ENCODE measurements around the gene C5. TPM values are rescaled to one million over a fixed set of nuclear protein-coding genes. Genes with fewer than 3 reads are reported as not detected.

The C5 gene
- total and polyA plus RNA-seq, 2 donors from 2014 or later: 3.5 to 4.6 TPM

GRCh38 chr9:120980951-120981350 is 69.1 kb downstream of the C5 start:
- FAIRE-seq (no peak), DNase-seq (no peak)
- peaks cover 0 to 2% (median 0%) of the 10 kb centered on the region in 3 donors for H3K4me1 ChIP-seq (ENCODE audit: control insufficient read depth in 2 of 3, insufficient read depth in 2 of 3, low read depth in 1 of 3, low read length in 3 of 3)
- no peak overlapping the region for H3K4me3 ChIP-seq (ENCODE audit: low read length in 3 of 3)
- H3K27ac ChIP-seq (ENCODE audit: low read depth in 2 of 2, low read length in 2 of 2): no peak overlapping the region
- TF ChIP-seq CTCF (IDR thresholded peaks at IDR 0.05; ENCODE audit: borderline replicate concordance, extremely low read depth, insufficient read depth): no peak
- no peak overlapping the region for H3K9ac ChIP-seq (ENCODE audit: low read length in 3 of 3)
- no peaks in the 10 kb centered on the region for H3K27me3 ChIP-seq (ENCODE audit: control insufficient read depth, insufficient read depth, low read length)
- intact Hi-C loops (cut with DNase I): no loop called here
- H3K9me3 ChIP-seq (ENCODE audit: control insufficient read depth in 2 of 3, insufficient read depth in 1 of 3, low read length in 3 of 3): no peaks in the 10 kb centered on the region
- no peaks in the 10 kb centered on the region for H3K36me3 ChIP-seq (ENCODE audit: control insufficient read depth in 2 of 3, insufficient read depth in 3 of 3, low read length in 3 of 3)

GRCh38 chr9:120979797-120980196 is 70.3 kb downstream of the C5 start:
- TF ChIP-seq CTCF (IDR thresholded peaks at IDR 0.05; ENCODE audit: borderline replicate concordance, extremely low read depth, insufficient read depth): no peak
- no peaks in the 10 kb centered on the region for H3K27me3 ChIP-seq (ENCODE audit: control insufficient read depth, insufficient read depth, low read length)
- FAIRE-seq: no peak
- DNase-seq: no peak
- H3K9ac ChIP-seq (ENCODE audit: low read length in 3 of 3): no peak overlapping the region
- no peaks in the 10 kb centered on the region for H3K36me3 ChIP-seq (ENCODE audit: control insufficient read depth in 2 of 3, insufficient read depth in 3 of 3, low read length in 3 of 3)
- H3K9me3 ChIP-seq (ENCODE audit: control insufficient read depth in 2 of 3, insufficient read depth in 1 of 3, low read length in 3 of 3): no peaks in the 10 kb centered on the region
- H3K4me1 ChIP-seq (ENCODE audit: control insufficient read depth in 2 of 3, insufficient read depth in 2 of 3, low read depth in 1 of 3, low read length in 3 of 3): no peaks in the 10 kb centered on the region
- no peak overlapping the region for H3K4me3 ChIP-seq (ENCODE audit: low read length in 3 of 3)
- intact Hi-C loops (cut with DNase I): no loop called here
- no peak overlapping the region for H3K27ac ChIP-seq (ENCODE audit: low read depth in 2 of 2, low read length in 2 of 2)

- no peaks in the 10 kb centered on the region for H3K4me1 ChIP-seq (ENCODE audit: control insufficient read depth in 2 of 3, insufficient read depth in 2 of 3, low read depth in 1 of 3, low read length in 3 of 3)
- TF ChIP-seq CTCF (IDR thresholded peaks at IDR 0.05; ENCODE audit: borderline replicate concordance, extremely low read depth, insufficient read depth): no peak
- no peaks in the 10 kb centered on the region for H3K36me3 ChIP-seq (ENCODE audit: control insufficient read depth in 2 of 3, insufficient read depth in 3 of 3, low read length in 3 of 3)
- intact Hi-C loops (cut with DNase I): no loop called here
- H3K9me3 ChIP-seq (ENCODE audit: control insufficient read depth in 2 of 3, insufficient read depth in 1 of 3, low read length in 3 of 3): no peaks in the 10 kb centered on the region
- FAIRE-seq: no peak
- H3K27me3 ChIP-seq (ENCODE audit: control insufficient read depth, insufficient read depth, low read length): no peaks in the 10 kb centered on the region
- no peak overlapping the region for H3K27ac ChIP-seq (ENCODE audit: low read depth in 2 of 2, low read length in 2 of 2)
- no peak overlapping the region for H3K9ac ChIP-seq (ENCODE audit: low read length in 3 of 3)
- DNase-seq: peak in 1 of 5 donors; percentile 6
- no peak overlapping the region for H3K4me3 ChIP-seq (ENCODE audit: low read length in 3 of 3)
These were observed 71.1 kb downstream of the C5 start for GRCh38 chr9:120978987-120979386.

GRCh38 chr9:120977321-120977720 is 72.8 kb downstream of the C5 start:
- H3K27ac ChIP-seq (ENCODE audit: low read depth in 2 of 2, low read length in 2 of 2): no peak overlapping the region
- no peak for FAIRE-seq
- no peaks in the 10 kb centered on the region for H3K36me3 ChIP-seq (ENCODE audit: control insufficient read depth in 2 of 3, insufficient read depth in 3 of 3, low read length in 3 of 3)
- no peaks in the 10 kb centered on the region for H3K4me1 ChIP-seq (ENCODE audit: control insufficient read depth in 2 of 3, insufficient read depth in 2 of 3, low read depth in 1 of 3, low read length in 3 of 3)
- no peaks in the 10 kb centered on the region for H3K9me3 ChIP-seq (ENCODE audit: control insufficient read depth in 2 of 3, insufficient read depth in 1 of 3, low read length in 3 of 3)
- H3K9ac ChIP-seq (ENCODE audit: low read length in 3 of 3): no peak overlapping the region
- intact Hi-C loops (cut with DNase I): no loop called here
- no peak for TF ChIP-seq CTCF (IDR thresholded peaks at IDR 0.05; ENCODE audit: borderline replicate concordance, extremely low read depth, insufficient read depth)
- H3K4me3 ChIP-seq (ENCODE audit: low read length in 3 of 3): no peak overlapping the region
- no peak for DNase-seq
- no peaks in the 10 kb centered on the region for H3K27me3 ChIP-seq (ENCODE audit: control insufficient read depth, insufficient read depth, low read length)

Measured in kidney (tissue), 14 donors.